CD4-positive, alpha-beta memory T cell (primary cell): ENCODE measurements around the gene ZKSCAN5. TPM values are rescaled to one million over a fixed set of nuclear protein-coding genes. Genes with fewer than 3 reads are reported as not detected.
A peak's percentile ranks its signal among the peaks of the same experiment; 100 is the strongest.

ENCODE experiments used
- CTCF ChIA-PET: fragments of 350-600 bp; sonication (Branson Sonifier 250); formaldehyde crosslinking; loops from one replicate; lab custom pipeline; 2021; ENCODE audit warnings: inconsistent platforms; ENCODE audit not compliant: partially characterized antibody; lab: Charles Lee
- POLR2A ChIA-PET: fragments of 350-600 bp; sonication (Branson Sonifier 250); formaldehyde crosslinking; loops from one replicate; lab custom pipeline; 2021; ENCODE audit not compliant: partially characterized antibody; lab: Charles Lee
- DNase-seq, 5 donors: peaks; one replicate each; pipeline versions ENCODE4 v3.0.0 to v3.0.0-alpha.2; 2020 to 2022; ENCODE audit warnings: mixed read lengths in 1 of 5
- H3K27ac ChIP-seq: one replicate; pipeline ENCODE4 v1.7.0; 2013; ENCODE audit warnings: low read depth, low read length
- H3K27me3 ChIP-seq: 2 replicates; pipeline ENCODE4 v1.7.0; 2013; ENCODE audit warnings: mild to moderate bottlenecking, low read length, moderate library complexity; ENCODE audit not compliant: insufficient read depth
- H3K36me3 ChIP-seq: 2 replicates; pipeline ENCODE4 v1.7.0; 2013; ENCODE audit warnings: mild to moderate bottlenecking, low read length, moderate library complexity; ENCODE audit not compliant: insufficient read depth
- H3K4me1 ChIP-seq: 2 replicates; pipeline ENCODE4 v1.7.0; 2013; ENCODE audit warnings: mild to moderate bottlenecking, low read length, moderate library complexity; ENCODE audit not compliant: insufficient read depth
- H3K4me3 ChIP-seq, 2 donors: one replicate each; pipeline ENCODE4 v1.7.0; 2013; ENCODE audit warnings: low read length in 2 of 2, mild to moderate bottlenecking in 1 of 2
- H3K9me3 ChIP-seq, 2 donors: one replicate each; pipeline ENCODE4 v1.7.0; 2013; ENCODE audit warnings: low read length in 2 of 2, control low read depth in 1 of 2; ENCODE audit not compliant: control insufficient read depth in 1 of 2
- H3K27ac Mint-ChIP-seq, 7 donors: one replicate each; pipeline ENCODE4 v1.8.0; 2020 to 2021; ENCODE audit warnings: mixed read lengths in 7 of 7, mild to moderate bottlenecking in 6 of 7, inconsistent platforms in 3 of 7, moderate library complexity in 3 of 7
- H3K27me3 Mint-ChIP-seq, 2 donors: one replicate each; pipeline ENCODE4 v1.8.0; 2020 to 2021; ENCODE audit warnings: mixed read lengths in 2 of 2
- H3K36me3 Mint-ChIP-seq, 2 donors: one replicate each; pipeline ENCODE4 v1.8.0; 2020 to 2021; ENCODE audit warnings: mixed read lengths in 2 of 2, inconsistent platforms in 1 of 2, mild to moderate bottlenecking in 1 of 2
- H3K4me1 Mint-ChIP-seq, 4 donors: one replicate each; pipeline ENCODE4 v1.8.0; 2020 to 2021; ENCODE audit warnings: mixed read lengths in 4 of 4, mild to moderate bottlenecking in 1 of 4
- H3K4me3 Mint-ChIP-seq, 8 donors: one replicate each; pipeline ENCODE4 v1.8.0; 2020 to 2021; ENCODE audit warnings: mixed read lengths in 8 of 8, mild to moderate bottlenecking in 7 of 8, moderate library complexity in 6 of 8, inconsistent platforms in 3 of 8
- H3K9me3 Mint-ChIP-seq, 8 donors: one replicate each; pipeline ENCODE4 v1.8.0; 2020 to 2021; ENCODE audit warnings: mixed read lengths in 8 of 8, mild to moderate bottlenecking in 5 of 8, inconsistent platforms in 3 of 8, moderate library complexity in 1 of 8
- intact Hi-C: fragments of 100-400 bp; cut with micrococcal nuclease; formaldehyde crosslinking; loops from one replicate; pipeline ENCODE4 v1.15.1; 2023
- polyA plus RNA-seq, 2 donors: library from polyadenylated mRNA; unstranded; fragments of 300-500 nt; fragmentation: Illumina TruSeq; gene quantifications; one replicate each; pipeline ENCODE4 v1.2.3, GENCODE V29; 2021
- total RNA-seq, 2 experiments: library from RNA; stranded (reverse); gene quantifications; one replicate each; pipeline ENCODE4 v1.2.3, GENCODE V29; 2021

ZKSCAN5 gene
- total and polyA plus RNA-seq, 4 experiments from 2014 or later: 2.5 to 9.3 (median 7.9) TPM

DNA sequence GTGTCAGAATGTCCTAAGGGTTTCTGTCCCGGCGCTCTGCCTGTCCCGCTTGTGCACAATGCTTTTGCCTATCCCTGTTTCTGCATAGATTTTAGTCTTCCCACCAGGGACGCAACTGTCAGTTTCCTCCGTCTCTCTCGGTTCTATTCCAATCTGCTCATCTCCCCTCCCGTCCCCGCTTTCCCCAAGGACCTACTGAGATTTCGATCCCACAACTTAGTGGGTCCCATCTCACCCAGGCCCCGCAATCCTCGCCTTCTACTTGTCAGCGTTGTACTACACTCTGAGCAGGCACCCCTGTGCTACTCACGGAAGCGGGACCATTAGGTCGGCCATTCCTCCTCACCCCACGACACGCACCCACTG is 53.5 kb downstream of the ZKSCAN5 start:
- intact Hi-C loops: loop anchor here (1.0 to 10.0 kb wide), 5 partner anchors 54 to 527 kb away; partner anchors contain the start of genes BUD31, COPS6, PDAP1 and ZKSCAN5
- peaks cover 25 to 69% of the 10 kb centered on the region in 2 donors for H3K36me3 Mint-ChIP-seq
- peaks cover 32% of the 10 kb centered on the region for H3K36me3 ChIP-seq

GRCh38 chr7:99558306-99559174 is 54.1 kb downstream of the ZKSCAN5 start, which contains the start of gene ZNF655:
Gene ZNF655, plus strand, starts transcription at chr7:99558642. Its CDS starts 1,918 bp downstream, at chr7:99560560.
- Mint-ChIP-seq H3K27me3 (no peaks in the 10 kb centered on the region), H3K4me3 (peak within 1 kb of the TSS; percentile 91 to 100 (median 98)), H3K9me3 (no peaks in the 10 kb centered on the region), H3K27ac (peak within 1 kb of the TSS; percentile 96 to 99 (median 99)), H3K36me3 (peaks cover 27 to 67% of the 10 kb centered on the region in 2 donors), H3K4me1 (peaks cover 27 to 56% (median 42%) of the 10 kb centered on the region in 4 donors)
- peak within 1 kb of the TSS; percentile 98 for H3K27ac ChIP-seq
- ChIA-PET CTCF (interaction anchor here (0.9 to 2.0 kb wide), 6 partner anchors 33 to 165 kb away, joined by 3 to 5 read pairs (median 3); partner anchors contain the start of genes BUD31, PDAP1 and ZKSCAN5), POLR2A (interaction anchor here (0.6 to 4.7 kb wide), 44 partner anchors 9 to 1694 kb away, joined by 3 to 86 read pairs (median 4); partner anchors contain the start of genes AP4M1, ATP5MF, BUD31 and CPSF4)
- H3K36me3 ChIP-seq: peaks cover 34% of the 10 kb centered on the region
- H3K4me3 ChIP-seq: peak within 1 kb of the TSS; percentile 76 to 97
- DNase-seq: peak; percentile 92 to 95 (median 92)
- no peaks in the 10 kb centered on the region for H3K27me3 ChIP-seq
- no peaks in the 10 kb centered on the region for H3K9me3 ChIP-seq
- H3K4me1 ChIP-seq: peaks cover 43% of the 10 kb centered on the region
- intact Hi-C loops: loop anchor here (1.0 to 10.0 kb wide), 5 partner anchors 54 to 526 kb away; partner anchors contain the start of genes BUD31, COPS6, PDAP1 and ZKSCAN5

More for the DNA sequence above, 53.5 kb downstream of the ZKSCAN5 start:
- H3K4me1 Mint-ChIP-seq: peaks cover 26 to 60% (median 46%) of the 10 kb centered on the region in 4 donors
- DNase-seq: no peak
- Histone ChIP-seq H3K27ac (peak overlapping the region; percentile 98), H3K27me3 (no peaks in the 10 kb centered on the region), H3K9me3 (no peaks in the 10 kb centered on the region), H3K4me1 (peaks cover 43% of the 10 kb centered on the region), H3K4me3 (peak overlapping the region; percentile 76 to 97)
- peak overlapping the region; percentile 91 to 100 (median 98) for H3K4me3 Mint-ChIP-seq
- no peaks in the 10 kb centered on the region for H3K27me3 Mint-ChIP-seq
- ChIA-PET POLR2A (interaction anchor here (0.6 to 4.7 kb wide), 39 partner anchors 11 to 1694 kb away, joined by 3 to 86 read pairs (median 5); partner anchors contain the start of genes AP4M1, ATP5MF, BUD31 and CPSF4), CTCF (interaction anchor here (1.2 to 2.0 kb wide), 4 partner anchors 32 to 149 kb away, joined by 3 to 5 read pairs (median 3); partner anchors contain the start of genes BUD31, PDAP1 and ZKSCAN5)
- H3K27ac Mint-ChIP-seq: peak overlapping the region; percentile 96 to 99 (median 99)
- H3K9me3 Mint-ChIP-seq: no peaks in the 10 kb centered on the region

GRCh38 chr7:99559175-99559915 is 54.9 kb downstream of the ZKSCAN5 start:
- Mint-ChIP-seq H3K4me3 (peak overlapping the region; percentile 91 to 100 (median 98)), H3K27ac (peak overlapping the region; percentile 96 to 99 (median 99)), H3K4me1 (peaks cover 32 to 63% (median 44%) of the 10 kb centered on the region in 4 donors), H3K9me3 (no peaks in the 10 kb centered on the region), H3K27me3 (no peaks in the 10 kb centered on the region), H3K36me3 (peaks cover 36 to 72% of the 10 kb centered on the region in 2 donors)
- peak overlapping the region; percentile 60 to 97 for H3K4me3 ChIP-seq
- H3K36me3 ChIP-seq: peaks cover 42% of the 10 kb centered on the region
- POLR2A ChIA-PET: interaction anchor here (0.6 to 4.7 kb wide), 26 partner anchors 8 to 1147 kb away, joined by 3 to 86 read pairs (median 6); partner anchors contain the start of genes ATP5MF, BUD31, CPSF4 and PDAP1
- intact Hi-C loops: loop anchor here (2.0 to 10.0 kb wide), 3 partner anchors 57 to 525 kb away; partner anchors contain the start of genes COPS6, ZNF3, ZNF789 and ZSCAN25
- H3K27ac ChIP-seq: peak overlapping the region; percentile 98
- DNase-seq: no peak
- no peaks in the 10 kb centered on the region for H3K27me3 ChIP-seq
- H3K9me3 ChIP-seq: no peaks in the 10 kb centered on the region
- CTCF ChIA-PET: interaction anchor here (0.7 to 1.2 kb wide), 6 partner anchors 8 to 166 kb away, joined by 3 to 5 read pairs (median 3); partner anchors contain the start of genes BUD31 and PDAP1
- H3K4me1 ChIP-seq: peaks cover 43% of the 10 kb centered on the region

DNA sequence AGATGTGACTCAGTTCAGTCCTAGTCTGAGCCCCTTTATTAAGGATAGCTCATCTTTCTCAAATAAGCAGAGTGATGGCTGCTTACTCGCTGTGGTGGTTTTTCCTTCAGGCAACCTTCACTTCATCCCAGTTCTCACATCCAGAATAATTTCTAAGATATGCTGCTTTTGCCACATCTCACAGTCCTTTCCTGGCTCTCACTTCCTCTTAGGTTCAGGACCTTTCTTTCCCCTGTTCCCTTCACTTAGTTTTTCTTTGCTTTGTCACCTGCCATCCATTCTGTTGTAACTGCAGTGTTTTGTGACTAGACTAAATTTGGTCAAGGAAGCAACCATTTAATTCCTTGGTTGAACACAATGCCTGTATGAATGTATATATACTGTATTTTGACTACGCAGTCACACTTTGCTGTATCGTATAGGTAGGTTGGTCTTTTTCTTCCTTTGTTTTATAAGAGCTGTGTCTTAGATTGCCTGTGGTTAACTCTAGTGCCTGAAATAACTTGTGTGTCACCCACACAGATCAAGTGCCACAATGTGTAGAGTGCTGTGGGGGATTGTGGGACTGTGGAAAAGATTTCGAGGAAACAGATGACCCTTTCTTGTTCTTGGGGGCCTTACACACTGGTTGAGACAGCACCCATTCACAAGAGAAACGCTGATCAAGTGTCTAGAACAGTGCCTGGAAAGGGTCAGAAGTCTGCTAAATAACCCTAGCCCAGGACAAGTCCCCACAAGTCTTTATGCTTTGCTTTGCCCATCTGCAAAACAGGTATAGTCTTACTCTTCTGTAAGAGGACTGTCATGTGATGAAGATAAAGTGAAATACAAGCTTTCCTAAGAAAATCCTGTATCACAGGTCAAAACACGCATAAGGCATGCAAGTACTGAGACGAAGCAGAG is 56.6 kb downstream of the ZKSCAN5 start:
- DNase-seq: no peak
- POLR2A ChIA-PET: interaction anchor here (4.7 kb wide), 2 partner anchors 55 to 153 kb away, joined by 34 to 53 read pairs; partner anchors contain the start of genes BUD31, PDAP1 and ZSCAN25
- H3K36me3 Mint-ChIP-seq: peaks cover 42 to 76% of the 10 kb centered on the region in 2 donors
- Histone ChIP-seq H3K4me1 (peaks cover 33% of the 10 kb centered on the region), H3K27ac (peak overlapping the region; percentile 1), H3K4me3 (no peak overlapping the region), H3K27me3 (no peaks in the 10 kb centered on the region), H3K9me3 (no peaks in the 10 kb centered on the region), H3K36me3 (peaks cover 54% of the 10 kb centered on the region)
- intact Hi-C loops: no loop called here
- H3K27ac Mint-ChIP-seq: peak overlapping the region; percentile 77 to 98 (median 83)
- CTCF ChIA-PET: no interaction called here
- H3K4me3 Mint-ChIP-seq: peak overlapping the region in 7 of 8 donors; percentile 8 to 73 (median 58)
- H3K27me3 Mint-ChIP-seq: no peaks in the 10 kb centered on the region
- H3K9me3 Mint-ChIP-seq: no peaks in the 10 kb centered on the region
- peaks cover 29 to 61% (median 44%) of the 10 kb centered on the region in 4 donors for H3K4me1 Mint-ChIP-seq

DNA sequence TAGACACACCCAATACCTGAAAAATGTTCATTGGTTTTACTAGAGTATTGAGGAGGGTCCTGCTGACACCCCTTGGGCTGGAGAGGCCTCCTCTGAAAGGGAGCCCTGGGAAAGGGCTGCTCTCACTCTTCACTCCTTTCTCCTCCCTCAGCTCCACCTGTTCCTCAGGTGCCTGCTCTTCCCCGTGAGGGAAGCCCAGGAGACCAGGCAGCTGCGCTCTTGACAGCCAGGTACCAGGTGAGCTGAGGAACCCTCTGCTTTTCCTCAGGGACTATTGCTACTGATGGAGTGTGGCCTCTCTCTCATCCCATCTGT is 57.2 kb downstream of the ZKSCAN5 start:
- Histone ChIP-seq H3K9me3 (no peaks in the 10 kb centered on the region), H3K36me3 (peaks cover 57% of the 10 kb centered on the region), H3K4me1 (peaks cover 27% of the 10 kb centered on the region), H3K27me3 (no peaks in the 10 kb centered on the region), H3K27ac (no peak overlapping the region), H3K4me3 (no peak overlapping the region)
- POLR2A ChIA-PET: no interaction called here
- peaks cover 27 to 58% (median 45%) of the 10 kb centered on the region in 4 donors for H3K4me1 Mint-ChIP-seq
- H3K36me3 Mint-ChIP-seq: peaks cover 45 to 77% of the 10 kb centered on the region in 2 donors
- H3K27ac Mint-ChIP-seq: peak overlapping the region in 3 of 7 donors; percentile 3 to 84 (median 13)
- DNase-seq: no peak
- peak overlapping the region in 2 of 8 donors; percentile 28 to 46 for H3K4me3 Mint-ChIP-seq
- no peaks in the 10 kb centered on the region for H3K9me3 Mint-ChIP-seq
- CTCF ChIA-PET: no interaction called here
- H3K27me3 Mint-ChIP-seq: no peaks in the 10 kb centered on the region
- intact Hi-C loops: no loop called here
